Measurements from ENCODE around the gene SPOCK1. TPM values are rescaled to one million over a fixed set of nuclear protein-coding genes. Genes with fewer than 3 reads are reported as not detected.

Gene SPOCK1
- total RNA-seq, 1 donor from 2014 or later, result 8.4 TPM

DNA sequence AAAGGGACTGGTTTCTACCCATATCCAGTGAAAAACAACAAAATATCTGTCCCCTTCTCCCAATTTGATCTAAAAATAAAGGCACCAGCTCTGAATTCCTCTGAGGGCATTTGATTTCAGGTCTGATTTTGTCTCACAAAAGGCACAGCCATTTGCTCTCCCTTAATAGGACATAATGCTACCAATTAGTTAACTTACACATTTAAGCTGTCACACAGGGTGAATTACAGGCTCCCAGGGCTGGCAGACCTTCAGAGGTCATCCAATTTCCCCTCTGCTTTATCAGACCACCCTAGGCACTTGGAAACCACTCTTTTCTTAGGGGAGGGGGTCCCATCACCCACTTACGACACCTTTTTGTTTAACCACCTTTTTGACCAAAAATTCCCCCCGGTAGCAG lies 319.9 kb downstream of the SPOCK1 start:
- ATAC-seq (no peak), DNase-seq (no peak)
- intact Hi-C loops (cut with DNase I), result no loop called here
- Histone ChIP-seq H3K27me3 (ENCODE audit: low read depth) (peaks cover 19% of the 10 kb centered on the region), H3K27ac (no peak overlapping the region), H3K9me3 (no peaks in the 10 kb centered on the region), H3K4me3 (no peak overlapping the region), H3K4me1 (no peaks in the 10 kb centered on the region), H3K36me3 (no peaks in the 10 kb centered on the region)
- TF ChIP-seq, protein P1, sequence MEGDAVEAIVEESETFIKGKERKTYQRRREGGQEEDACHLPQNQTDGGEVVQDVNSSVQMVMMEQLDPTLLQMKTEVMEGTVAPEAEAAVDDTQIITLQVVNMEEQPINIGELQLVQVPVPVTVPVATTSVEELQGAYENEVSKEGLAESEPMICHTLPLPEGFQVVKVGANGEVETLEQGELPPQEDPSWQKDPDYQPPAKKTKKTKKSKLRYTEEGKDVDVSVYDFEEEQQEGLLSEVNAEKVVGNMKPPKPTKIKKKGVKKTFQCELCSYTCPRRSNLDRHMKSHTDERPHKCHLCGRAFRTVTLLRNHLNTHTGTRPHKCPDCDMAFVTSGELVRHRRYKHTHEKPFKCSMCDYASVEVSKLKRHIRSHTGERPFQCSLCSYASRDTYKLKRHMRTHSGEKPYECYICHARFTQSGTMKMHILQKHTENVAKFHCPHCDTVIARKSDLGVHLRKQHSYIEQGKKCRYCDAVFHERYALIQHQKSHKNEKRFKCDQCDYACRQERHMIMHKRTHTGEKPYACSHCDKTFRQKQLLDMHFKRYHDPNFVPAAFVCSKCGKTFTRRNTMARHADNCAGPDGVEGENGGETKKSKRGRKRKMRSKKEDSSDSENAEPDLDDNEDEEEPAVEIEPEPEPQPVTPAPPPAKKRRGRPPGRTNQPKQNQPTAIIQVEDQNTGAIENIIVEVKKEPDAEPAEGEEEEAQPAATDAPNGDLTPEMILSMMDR (IDR thresholded peaks at IDR 0.05), result no peak

DNA sequence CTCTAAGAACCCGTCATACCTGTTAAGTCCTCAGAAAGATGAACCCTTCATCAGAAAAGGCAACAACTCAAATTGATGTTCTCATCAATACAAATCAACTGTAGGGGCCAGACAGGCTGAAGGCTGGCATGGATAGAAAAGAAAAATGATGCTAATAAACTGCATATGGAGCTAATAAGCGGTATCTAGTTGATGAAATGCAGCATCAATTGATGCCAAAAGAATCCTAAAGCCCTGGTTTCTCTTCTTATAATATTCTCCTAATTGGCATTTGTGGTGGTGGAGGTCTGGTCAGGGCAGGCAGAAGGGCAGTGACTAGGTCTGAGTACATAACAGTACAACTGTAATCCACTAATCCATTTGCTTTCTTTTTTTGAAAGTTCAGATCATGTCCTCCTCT lies 322.5 kb downstream of the SPOCK1 start:
- H3K36me3 ChIP-seq, result no peaks in the 10 kb centered on the region
- intact Hi-C loops (cut with DNase I), result no loop called here
- no peaks in the 10 kb centered on the region for H3K4me1 ChIP-seq
- H3K9me3 ChIP-seq, result no peaks in the 10 kb centered on the region
- peaks cover 15% of the 10 kb centered on the region for H3K27me3 ChIP-seq (ENCODE audit: low read depth)
- no peak overlapping the region for H3K4me3 ChIP-seq
- H3K27ac ChIP-seq, result no peak overlapping the region
- ATAC-seq (no peak), DNase-seq (no peak)
- TF ChIP-seq, protein P1 (IDR thresholded peaks at IDR 0.05), result no peak

DNA sequence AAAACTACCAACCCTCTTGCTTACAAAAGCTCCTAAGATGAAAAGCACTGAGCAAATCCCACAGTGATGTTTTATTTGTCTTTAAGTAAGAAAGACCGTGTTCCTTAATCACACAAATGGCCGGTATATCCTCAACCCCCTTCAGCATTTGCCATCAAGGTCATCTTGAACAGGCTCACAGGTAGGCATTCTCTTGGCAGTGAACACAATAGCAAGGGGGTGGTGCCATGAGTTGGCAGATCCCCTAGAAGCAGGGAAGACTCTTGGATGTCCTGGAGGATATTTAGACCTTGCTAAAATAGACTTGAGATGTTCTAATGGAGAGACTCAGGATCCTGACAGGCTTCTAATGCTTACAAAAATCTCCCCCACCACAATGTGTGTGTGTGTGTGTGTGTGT lies 323.0 kb downstream of the SPOCK1 start:
- intact Hi-C loops (cut with DNase I), result no loop called here
- Histone ChIP-seq H3K36me3 (no peaks in the 10 kb centered on the region), H3K4me1 (no peaks in the 10 kb centered on the region), H3K27me3 (ENCODE audit: low read depth) (peaks cover 15% of the 10 kb centered on the region), H3K9me3 (no peaks in the 10 kb centered on the region), H3K27ac (no peak overlapping the region), H3K4me3 (no peak overlapping the region)
- TF ChIP-seq, protein P1 (IDR thresholded peaks at IDR 0.05), result no peak
- DNase-seq, result no peak
- no peak for ATAC-seq

DNA sequence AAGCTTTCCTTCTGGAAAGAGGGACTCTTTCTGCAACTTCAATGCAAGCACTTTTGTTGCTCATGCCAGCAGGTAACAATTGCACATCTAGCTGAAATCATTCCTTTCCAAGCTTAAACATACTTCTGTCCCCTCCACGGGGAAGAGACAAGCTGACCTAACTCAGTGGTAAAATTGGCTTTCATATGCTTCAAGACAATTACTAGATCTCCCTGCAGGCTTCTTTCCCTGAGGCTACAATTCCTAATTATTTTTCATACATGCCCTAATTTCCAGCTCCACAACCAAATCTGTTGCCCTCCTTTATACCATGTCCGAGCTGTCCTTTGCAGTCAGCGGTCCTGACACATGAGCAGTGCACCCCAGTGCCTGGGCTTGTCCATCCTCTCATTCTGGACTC lies 324.9 kb downstream of the SPOCK1 start:
- no peak for ATAC-seq

DNA sequence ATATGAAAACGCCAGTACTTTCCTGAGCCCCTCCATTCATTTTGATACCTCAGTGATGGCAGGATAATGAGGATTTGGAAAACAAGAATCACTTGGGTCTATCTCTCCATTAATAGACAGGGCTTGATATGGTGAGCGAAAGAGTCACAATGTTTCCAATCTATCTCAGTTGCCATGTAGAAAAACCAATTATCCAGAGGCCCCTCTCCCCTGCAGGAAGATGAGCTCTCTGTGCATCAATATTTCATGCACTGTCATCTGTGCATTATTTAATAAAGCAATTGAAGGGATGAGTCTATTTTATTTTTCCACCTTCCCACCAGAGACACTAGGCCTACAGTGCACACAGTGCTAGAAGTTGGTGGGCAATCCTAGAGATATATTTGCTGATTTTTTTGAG lies 326.9 kb downstream of the SPOCK1 start:
- Histone ChIP-seq H3K9me3 (no peaks in the 10 kb centered on the region), H3K4me1 (no peaks in the 10 kb centered on the region), H3K27ac (no peak overlapping the region), H3K36me3 (no peaks in the 10 kb centered on the region), H3K4me3 (no peak overlapping the region), H3K27me3 (ENCODE audit: low read depth) (no peaks in the 10 kb centered on the region)
- no peak for DNase-seq
- TF ChIP-seq, protein P1 (IDR thresholded peaks at IDR 0.05), result no peak
- no peak for ATAC-seq
- intact Hi-C loops (cut with DNase I), result no loop called here

More for the DNA sequence above, 324.9 kb downstream of the SPOCK1 start:
- H3K4me3 ChIP-seq, result no peak overlapping the region
- no peaks in the 10 kb centered on the region for H3K9me3 ChIP-seq
- no peaks in the 10 kb centered on the region for H3K36me3 ChIP-seq
- TF ChIP-seq, protein P1 (IDR thresholded peaks at IDR 0.05), result no peak
- no peak overlapping the region for H3K27ac ChIP-seq
- H3K27me3 ChIP-seq (ENCODE audit: low read depth), result peaks cover 2% of the 10 kb centered on the region
- intact Hi-C loops (cut with DNase I), result no loop called here
- no peak for DNase-seq
- no peaks in the 10 kb centered on the region for H3K4me1 ChIP-seq

DNA sequence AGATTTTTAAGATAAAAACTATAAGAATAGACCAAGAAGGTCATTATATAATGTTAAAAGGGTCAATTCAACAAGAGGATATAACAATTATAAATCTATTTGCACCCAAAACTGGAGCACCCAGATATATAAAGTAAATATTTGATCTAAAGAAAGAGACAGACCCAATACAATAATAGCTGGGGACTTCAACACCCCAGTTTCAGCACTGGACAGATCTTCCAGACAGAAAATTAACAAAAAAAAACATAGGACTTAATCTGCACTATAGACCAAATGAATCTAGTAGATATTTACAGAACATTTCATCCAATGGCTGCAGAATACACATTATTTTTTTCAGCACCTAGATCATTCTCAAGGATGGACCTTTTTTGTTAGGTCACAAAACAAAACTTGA lies 331.9 kb downstream of the SPOCK1 start:
- Histone ChIP-seq H3K27me3 (ENCODE audit: low read depth) (no peaks in the 10 kb centered on the region), H3K36me3 (no peaks in the 10 kb centered on the region), H3K4me3 (no peak overlapping the region), H3K4me1 (no peaks in the 10 kb centered on the region), H3K27ac (no peak overlapping the region), H3K9me3 (no peaks in the 10 kb centered on the region)
- TF ChIP-seq, protein P1 (IDR thresholded peaks at IDR 0.05), result no peak
- ATAC-seq, result no peak
- DNase-seq, result no peak
- intact Hi-C loops (cut with DNase I), result no loop called here

All from lower lobe of right lung (tissue), 2 donors.